Globus pallidus (tissue), 1 donor: Measurements from ENCODE around the gene SNAP25.

Experiments used
- DNase-seq: peaks from one replicate; pipeline ENCODE4 v3.0.0-alpha.2; 2015; ENCODE audit warnings: low spot score

The SNAP25 gene

GRCh38 chr20:10332656-10333415 is 114.2 kb downstream of the SNAP25 start:
- DNase-seq: no peak

- no peak for DNase-seq
These were observed 118.5 kb downstream of the SNAP25 start for GRCh38 chr20:10336959-10337729.

GRCh38 chr20:10338426-10339180 is 120.0 kb downstream of the SNAP25 start:
- no peak for DNase-seq

GRCh38 chr20:10339609-10340008 is 121.0 kb downstream of the SNAP25 start:
- no peak for DNase-seq

GRCh38 chr20:10342152-10342551 is 123.5 kb downstream of the SNAP25 start:
- DNase-seq: no peak

GRCh38 chr20:10344953-10345352 is 126.3 kb downstream of the SNAP25 start:
- no peak for DNase-seq

GRCh38 chr20:10347086-10347880 is 128.7 kb downstream of the SNAP25 start:
- DNase-seq: no peak

GRCh38 chr20:10349118-10349517 is 130.5 kb downstream of the SNAP25 start:
- no peak for DNase-seq

- DNase-seq: no peak
These were observed 131.7 kb downstream of the SNAP25 start for GRCh38 chr20:10350188-10350842.

- DNase-seq: no peak
These were observed 134.5 kb downstream of the SNAP25 start for GRCh38 chr20:10352934-10353824.

GRCh38 chr20:10356628-10357027 is 138.0 kb downstream of the SNAP25 start:
- DNase-seq: no peak
